ENCODE results near the gene ST3GAL3.

ST3GAL3 gene

GRCh38 chr1:43861988-43862735, 154.8 kb downstream of the ST3GAL3 start:
- H3K27me3 ChIP-seq (ENCODE audit: insufficient read depth, poor library complexity, severe bottlenecking), result no peaks in the 10 kb centered on the region
- DNase-seq (ENCODE audit: low read depth in 1 of 2, low spot score in 1 of 2), result no peak
- no peak overlapping the region for H3K4me3 ChIP-seq (replicated peaks; ENCODE audit: insufficient read depth, low read length)
- TF ChIP-seq CTCF (IDR thresholded peaks at IDR 0.05; ENCODE audit: insufficient read depth, low read length) (no peak), REST (IDR thresholded peaks at IDR 0.05; ENCODE audit: insufficient replicate concordance, low read depth) (no peak), SPI1 (IDR thresholded peaks at IDR 0.05; ENCODE audit: borderline replicate concordance, low read depth) (no peak), POLR2AphosphoS5 (IDR thresholded peaks at IDR 0.05; ENCODE audit: low read depth) (no peak), GABPA (IDR thresholded peaks at IDR 0.05; ENCODE audit: low read depth) (no peak)
- no peak overlapping the region for H3K27ac ChIP-seq (replicated peaks)

GRCh38 chr1:43864111-43865045, 157.0 kb downstream of the ST3GAL3 start:
- Histone ChIP-seq H3K4me3 (replicated peaks; ENCODE audit: insufficient read depth, low read length) (no peak overlapping the region), H3K27ac (replicated peaks) (no peak overlapping the region), H3K27me3 (ENCODE audit: insufficient read depth, poor library complexity, severe bottlenecking) (no peaks in the 10 kb centered on the region)
- TF ChIP-seq SPI1 (IDR thresholded peaks at IDR 0.05; ENCODE audit: borderline replicate concordance, low read depth) (no peak), REST (IDR thresholded peaks at IDR 0.05; ENCODE audit: insufficient replicate concordance, low read depth) (no peak), GABPA (IDR thresholded peaks at IDR 0.05; ENCODE audit: low read depth) (no peak), POLR2AphosphoS5 (IDR thresholded peaks at IDR 0.05; ENCODE audit: low read depth) (no peak), CTCF (IDR thresholded peaks at IDR 0.05; ENCODE audit: insufficient read depth, low read length) (no peak)
- DNase-seq (ENCODE audit: low read depth in 1 of 2, low spot score in 1 of 2), result no peak

GRCh38 chr1:43866201-43866600, 158.9 kb downstream of the ST3GAL3 start:
- no peak for DNase-seq (ENCODE audit: low read depth in 1 of 2, low spot score in 1 of 2)
- no peaks in the 10 kb centered on the region for H3K27me3 ChIP-seq (ENCODE audit: insufficient read depth, poor library complexity, severe bottlenecking)
- TF ChIP-seq CTCF (IDR thresholded peaks at IDR 0.05; ENCODE audit: insufficient read depth, low read length) (no peak), SPI1 (IDR thresholded peaks at IDR 0.05; ENCODE audit: borderline replicate concordance, low read depth) (no peak), POLR2AphosphoS5 (IDR thresholded peaks at IDR 0.05; ENCODE audit: low read depth) (no peak), GABPA (IDR thresholded peaks at IDR 0.05; ENCODE audit: low read depth) (no peak), REST (IDR thresholded peaks at IDR 0.05; ENCODE audit: insufficient replicate concordance, low read depth) (no peak)

More at GRCh38 chr1:43866201-43866600, 158.9 kb downstream of the ST3GAL3 start:
- H3K27ac ChIP-seq (replicated peaks), result no peak overlapping the region
- H3K4me3 ChIP-seq (replicated peaks; ENCODE audit: insufficient read depth, low read length), result no peak overlapping the region

Data from HL-60 (cell line).